OCI-LY1 (cell line): ENCODE measurements around the gene DAND5.

ENCODE experiments used
- EZH2 ChIP-seq: fragments of 200-600 bp; sonication (generic), shearing (Covaris generic); IDR thresholded peaks from 2 replicates; pipeline ENCODE4 v1.8.0; 2017; ENCODE audit warnings: borderline replicate concordance, mixed run types, mild to moderate bottlenecking, antibody characterized with exemption, low read length, moderate library complexity, mixed read lengths
- TF ChIP-seq, protein P1 (sequence below): fragments of 200-600 bp; sonication (generic), shearing (Covaris generic); IDR thresholded peaks from 2 replicates; pipeline ENCODE4 v1.5.1; 2017; ENCODE audit warnings: mild to moderate bottlenecking, antibody characterized with exemption, low read length, moderate library complexity, mixed read lengths

GRCh38 chr19:12924621-12925310 lies 44.6 kb upstream of the DAND5 start:
- TF ChIP-seq EZH2: no peak
- TF ChIP-seq, protein P1, sequence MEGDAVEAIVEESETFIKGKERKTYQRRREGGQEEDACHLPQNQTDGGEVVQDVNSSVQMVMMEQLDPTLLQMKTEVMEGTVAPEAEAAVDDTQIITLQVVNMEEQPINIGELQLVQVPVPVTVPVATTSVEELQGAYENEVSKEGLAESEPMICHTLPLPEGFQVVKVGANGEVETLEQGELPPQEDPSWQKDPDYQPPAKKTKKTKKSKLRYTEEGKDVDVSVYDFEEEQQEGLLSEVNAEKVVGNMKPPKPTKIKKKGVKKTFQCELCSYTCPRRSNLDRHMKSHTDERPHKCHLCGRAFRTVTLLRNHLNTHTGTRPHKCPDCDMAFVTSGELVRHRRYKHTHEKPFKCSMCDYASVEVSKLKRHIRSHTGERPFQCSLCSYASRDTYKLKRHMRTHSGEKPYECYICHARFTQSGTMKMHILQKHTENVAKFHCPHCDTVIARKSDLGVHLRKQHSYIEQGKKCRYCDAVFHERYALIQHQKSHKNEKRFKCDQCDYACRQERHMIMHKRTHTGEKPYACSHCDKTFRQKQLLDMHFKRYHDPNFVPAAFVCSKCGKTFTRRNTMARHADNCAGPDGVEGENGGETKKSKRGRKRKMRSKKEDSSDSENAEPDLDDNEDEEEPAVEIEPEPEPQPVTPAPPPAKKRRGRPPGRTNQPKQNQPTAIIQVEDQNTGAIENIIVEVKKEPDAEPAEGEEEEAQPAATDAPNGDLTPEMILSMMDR: no peak
